ENCODE results near the gene KCNMA1.

- TF ChIP-seq POLR2AphosphoS5 (IDR thresholded peaks at IDR 0.05) = no peak
- TF ChIP-seq, protein P1, sequence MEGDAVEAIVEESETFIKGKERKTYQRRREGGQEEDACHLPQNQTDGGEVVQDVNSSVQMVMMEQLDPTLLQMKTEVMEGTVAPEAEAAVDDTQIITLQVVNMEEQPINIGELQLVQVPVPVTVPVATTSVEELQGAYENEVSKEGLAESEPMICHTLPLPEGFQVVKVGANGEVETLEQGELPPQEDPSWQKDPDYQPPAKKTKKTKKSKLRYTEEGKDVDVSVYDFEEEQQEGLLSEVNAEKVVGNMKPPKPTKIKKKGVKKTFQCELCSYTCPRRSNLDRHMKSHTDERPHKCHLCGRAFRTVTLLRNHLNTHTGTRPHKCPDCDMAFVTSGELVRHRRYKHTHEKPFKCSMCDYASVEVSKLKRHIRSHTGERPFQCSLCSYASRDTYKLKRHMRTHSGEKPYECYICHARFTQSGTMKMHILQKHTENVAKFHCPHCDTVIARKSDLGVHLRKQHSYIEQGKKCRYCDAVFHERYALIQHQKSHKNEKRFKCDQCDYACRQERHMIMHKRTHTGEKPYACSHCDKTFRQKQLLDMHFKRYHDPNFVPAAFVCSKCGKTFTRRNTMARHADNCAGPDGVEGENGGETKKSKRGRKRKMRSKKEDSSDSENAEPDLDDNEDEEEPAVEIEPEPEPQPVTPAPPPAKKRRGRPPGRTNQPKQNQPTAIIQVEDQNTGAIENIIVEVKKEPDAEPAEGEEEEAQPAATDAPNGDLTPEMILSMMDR (IDR thresholded peaks at IDR 0.05) = no peak
- TF ChIP-seq EP300 (IDR thresholded peaks at IDR 0.05) = no peak
These were observed 205.4 kb downstream of the KCNMA1 start for GRCh38 chr10:77431980-77432797.
